NCI-H1417 (cell line): ENCODE measurements around the gene KIF7.
"Not testable (repeated sequence)": the region's sequence is repeated elsewhere in the genome, so short reads cannot be mapped to it uniquely, and the experiment has no call there.

Experiments
- DNase-seq, 3 experiments: peaks; one replicate each; lab custom pipeline; 2025; lab: John Stamatoyannopoulos, UW

KIF7 gene

GRCh38 chr15:89623165-89623564 is 32.1 kb downstream of the KIF7 start:
- DNase-seq = no peak

DNA sequence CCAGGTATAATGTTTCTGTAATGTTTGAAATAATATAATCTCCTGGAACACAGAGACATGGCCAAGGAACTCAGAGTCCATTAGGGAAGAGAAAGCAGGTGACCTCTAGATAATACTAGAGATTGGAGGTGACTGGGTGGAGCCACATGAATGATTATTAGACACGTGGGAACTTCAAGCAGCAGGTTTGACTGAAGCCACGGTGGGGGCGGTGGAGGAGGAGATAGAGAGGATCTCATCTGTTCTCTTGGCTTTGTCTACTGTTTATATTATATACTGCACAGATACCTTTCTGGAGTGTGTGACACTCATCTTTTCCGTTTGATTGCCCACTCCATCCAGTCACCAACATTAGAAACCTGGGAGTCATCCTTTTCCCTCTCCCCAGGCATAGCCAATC is 33.7 kb downstream of the KIF7 start:
- no peak for DNase-seq

DNA sequence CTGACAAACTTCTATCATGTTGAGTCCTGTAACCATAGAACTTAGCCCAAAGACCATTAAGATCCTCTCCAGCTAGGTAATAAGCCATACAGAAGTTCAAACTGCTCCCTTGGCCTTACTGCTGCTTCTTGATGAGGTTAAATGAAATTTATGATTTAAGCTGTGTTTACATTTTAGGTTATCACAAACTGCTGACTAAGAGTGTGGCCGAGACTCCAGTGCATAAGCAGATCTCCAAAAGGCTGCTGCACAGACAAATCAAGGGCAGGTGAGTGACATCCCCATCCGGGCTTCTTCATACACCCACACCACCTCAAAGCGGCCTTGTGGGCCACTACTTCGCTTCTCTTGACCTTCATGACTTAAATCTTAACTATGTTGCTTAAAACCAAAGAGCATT is 39.0 kb downstream of the KIF7 start:
- no peak for DNase-seq

- DNase-seq = no peak
These were observed 40.1 kb downstream of the KIF7 start for GRCh38 chr15:89615135-89615534.

DNA sequence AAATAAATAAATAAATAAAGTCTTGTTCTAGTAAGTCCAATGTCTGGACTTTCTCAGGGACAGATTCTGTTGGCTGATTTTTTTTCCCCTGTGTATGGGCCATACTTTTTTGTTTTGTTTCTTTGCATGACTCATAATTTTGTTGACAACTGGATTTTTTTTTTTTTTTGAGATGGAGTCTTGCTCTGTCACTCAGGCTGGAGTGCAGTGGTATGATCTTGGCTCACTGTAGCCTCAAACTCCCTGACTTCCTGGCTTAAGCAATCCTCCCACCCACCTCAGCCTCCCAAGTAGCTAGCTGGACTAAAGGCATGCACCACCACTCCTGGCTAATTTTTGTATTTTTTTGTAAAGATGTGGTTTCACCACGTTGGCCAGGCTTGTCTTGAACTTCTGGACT is 41.1 kb downstream of the KIF7 start:
- DNase-seq = no peak

GRCh38 chr15:89613031-89613430 is 42.2 kb downstream of the KIF7 start:
- DNase-seq = no peak

DNA sequence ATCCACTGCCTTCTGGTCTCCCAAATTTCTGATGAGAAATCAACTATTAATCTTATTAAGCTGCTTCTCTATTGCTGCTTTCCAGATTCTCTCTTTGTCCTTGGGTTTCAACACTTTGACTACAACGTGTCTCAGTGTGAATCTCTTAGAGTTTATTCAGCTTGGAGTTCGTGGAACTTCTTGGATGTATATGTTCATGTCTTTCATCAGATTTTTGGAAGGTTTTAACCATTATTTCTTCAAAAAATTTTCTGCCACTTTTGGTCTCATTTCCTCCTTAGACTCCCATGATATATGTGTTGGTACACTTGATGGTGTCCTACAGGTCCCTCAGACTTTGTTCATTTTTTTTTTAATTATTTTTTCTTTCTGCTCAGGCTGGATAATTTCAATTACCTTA is 44.0 kb downstream of the KIF7 start:
- DNase-seq = no peak

DNA sequence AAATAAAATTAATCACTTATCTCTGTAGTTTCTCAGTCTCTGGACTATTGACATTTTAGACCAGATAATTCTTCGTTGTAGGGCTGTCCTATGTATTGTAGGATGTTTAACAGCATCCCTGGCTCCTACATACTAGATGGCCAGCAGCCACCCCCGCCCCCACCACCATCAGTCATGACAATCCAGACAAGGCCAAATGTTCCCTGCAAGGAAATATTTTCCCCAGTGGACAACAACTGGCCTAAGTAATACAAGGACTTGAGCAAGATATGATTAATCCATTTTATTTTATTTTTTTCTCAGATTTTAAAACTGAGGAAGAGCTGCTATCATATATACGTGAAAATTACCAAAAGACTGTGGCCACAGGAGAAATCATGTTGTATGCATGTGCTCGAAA is 56.2 kb downstream of the KIF7 start:
- DNase-seq = no peak

DNA sequence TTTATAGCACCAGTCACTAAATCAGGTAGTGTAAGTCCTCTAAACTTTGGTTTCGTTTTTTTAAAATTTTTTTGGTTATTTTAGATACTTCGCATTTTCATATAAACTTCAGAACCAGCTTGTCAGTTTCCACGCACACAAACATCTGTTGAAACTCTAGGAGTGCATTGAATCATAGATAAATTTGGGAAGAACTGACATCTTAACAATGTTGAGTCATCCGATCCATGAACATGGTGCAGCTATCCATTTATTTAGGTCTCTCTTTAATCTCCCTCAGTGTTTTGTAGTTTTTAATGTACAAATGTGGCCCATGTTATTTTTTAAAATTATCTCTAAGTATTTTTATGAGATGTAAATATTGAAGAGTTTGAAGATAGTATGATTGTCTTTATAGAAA is 62.2 kb downstream of the KIF7 start:
- no peak for DNase-seq

- no peak for DNase-seq
These were observed 63.4 kb downstream of the KIF7 start for GRCh38 chr15:89591834-89592233.

- no peak for DNase-seq
These were observed 67.3 kb downstream of the KIF7 start for GRCh38 chr15:89587955-89588354.

GRCh38 chr15:89586651-89587050 is 68.6 kb downstream of the KIF7 start:
- no peak for DNase-seq

GRCh38 chr15:89580747-89581146 is 74.5 kb downstream of the KIF7 start:
- not testable (repeated sequence) for DNase-seq

DNA sequence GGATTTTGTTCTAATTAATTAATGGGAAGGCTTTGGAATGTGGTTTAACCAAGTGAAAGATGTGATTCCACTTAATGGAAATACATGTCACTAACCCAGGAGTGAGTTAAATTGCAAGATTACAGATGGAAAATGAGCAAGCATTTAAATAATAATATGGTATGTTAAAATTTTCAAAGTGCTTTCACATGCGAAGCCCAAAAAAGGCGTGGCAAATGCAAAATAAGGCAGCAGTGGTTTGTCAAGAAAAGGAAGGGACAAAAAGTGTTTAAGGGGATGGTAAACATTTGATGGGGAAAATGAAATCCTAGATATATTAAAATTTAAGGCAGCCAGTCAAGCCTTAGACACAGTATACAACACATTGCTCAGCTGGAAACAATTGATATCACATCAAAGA is 77.1 kb downstream of the KIF7 start:
- DNase-seq = no peak
